ENCODE measurements around the gene ZNF107.
"Not testable (repeated sequence)": the region's sequence is repeated elsewhere in the genome, so short reads cannot be mapped to it uniquely, and the experiment has no call there.

GRCh38 chr7:64717896-64718295 lies 52.0 kb downstream of the ZNF107 start:
- not testable (repeated sequence) for TF ChIP-seq SP1 (IDR thresholded peaks at IDR 0.05); SP1 (CRISPR knock-in tag; IDR thresholded peaks at IDR 0.05); ERF (CRISPR knock-in tag; IDR thresholded peaks at IDR 0.05); CREBL2 (CRISPR knock-in tag; IDR thresholded peaks at IDR 0.05; ENCODE audit: borderline replicate concordance); ASH2L (IDR thresholded peaks at IDR 0.05; ENCODE audit: insufficient read length, low read depth, low read length); ZNF431 (CRISPR knock-in tag; IDR thresholded peaks at IDR 0.05; ENCODE audit: borderline replicate concordance, low read depth)
- TF ChIP-seq, protein P1, sequence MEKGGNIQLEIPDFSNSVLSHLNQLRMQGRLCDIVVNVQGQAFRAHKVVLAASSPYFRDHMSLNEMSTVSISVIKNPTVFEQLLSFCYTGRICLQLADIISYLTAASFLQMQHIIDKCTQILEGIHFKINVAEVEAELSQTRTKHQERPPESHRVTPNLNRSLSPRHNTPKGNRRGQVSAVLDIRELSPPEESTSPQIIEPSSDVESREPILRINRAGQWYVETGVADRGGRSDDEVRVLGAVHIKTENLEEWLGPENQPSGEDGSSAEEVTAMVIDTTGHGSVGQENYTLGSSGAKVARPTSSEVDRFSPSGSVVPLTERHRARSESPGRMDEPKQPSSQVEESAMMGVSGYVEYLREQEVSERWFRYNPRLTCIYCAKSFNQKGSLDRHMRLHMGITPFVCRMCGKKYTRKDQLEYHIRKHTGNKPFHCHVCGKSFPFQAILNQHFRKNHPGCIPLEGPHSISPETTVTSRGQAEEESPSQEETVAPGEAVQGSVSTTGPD (CRISPR knock-in tag; IDR thresholded peaks at IDR 0.05) = not testable (repeated sequence)
- TF ChIP-seq, protein P2, sequence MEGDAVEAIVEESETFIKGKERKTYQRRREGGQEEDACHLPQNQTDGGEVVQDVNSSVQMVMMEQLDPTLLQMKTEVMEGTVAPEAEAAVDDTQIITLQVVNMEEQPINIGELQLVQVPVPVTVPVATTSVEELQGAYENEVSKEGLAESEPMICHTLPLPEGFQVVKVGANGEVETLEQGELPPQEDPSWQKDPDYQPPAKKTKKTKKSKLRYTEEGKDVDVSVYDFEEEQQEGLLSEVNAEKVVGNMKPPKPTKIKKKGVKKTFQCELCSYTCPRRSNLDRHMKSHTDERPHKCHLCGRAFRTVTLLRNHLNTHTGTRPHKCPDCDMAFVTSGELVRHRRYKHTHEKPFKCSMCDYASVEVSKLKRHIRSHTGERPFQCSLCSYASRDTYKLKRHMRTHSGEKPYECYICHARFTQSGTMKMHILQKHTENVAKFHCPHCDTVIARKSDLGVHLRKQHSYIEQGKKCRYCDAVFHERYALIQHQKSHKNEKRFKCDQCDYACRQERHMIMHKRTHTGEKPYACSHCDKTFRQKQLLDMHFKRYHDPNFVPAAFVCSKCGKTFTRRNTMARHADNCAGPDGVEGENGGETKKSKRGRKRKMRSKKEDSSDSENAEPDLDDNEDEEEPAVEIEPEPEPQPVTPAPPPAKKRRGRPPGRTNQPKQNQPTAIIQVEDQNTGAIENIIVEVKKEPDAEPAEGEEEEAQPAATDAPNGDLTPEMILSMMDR (CRISPR knock-in tag; IDR thresholded peaks at IDR 0.05) = not testable (repeated sequence)
